ACC112 (cell line): ENCODE measurements around the gene NEK6.
A peak's percentile ranks its signal among the peaks of the same experiment; 100 is the strongest.

Experiments used
- H2AFZ ChIP-seq: fragments of 200-600 bp; sonication (generic); one replicate; pipeline ENCODE4 v1.6.0; 2017; ENCODE audit warnings: antibody characterized with exemption, low read length; ENCODE audit not compliant: unreplicated experiment
- H3K27ac ChIP-seq: fragments of 200-600 bp; sonication (generic); 2 replicates; pipeline ENCODE4 v1.5.1; 2014; ENCODE audit warnings: low read depth, mild to moderate bottlenecking, antibody characterized with exemption, low read length, moderate library complexity
- H3K27me3 ChIP-seq: fragments of 200-600 bp; sonication (generic); 2 replicates; pipeline ENCODE4 v1.6.1; 2014; ENCODE audit warnings: mild to moderate bottlenecking, antibody characterized with exemption, low read length, moderate library complexity, mixed read lengths; ENCODE audit not compliant: insufficient read depth
- H3K36me3 ChIP-seq: fragments of 200-600 bp; sonication (generic); 2 replicates; pipeline ENCODE4 v1.6.1; 2016; ENCODE audit warnings: mild to moderate bottlenecking, antibody characterized with exemption, low read length, moderate library complexity, mixed read lengths; ENCODE audit not compliant: insufficient read depth
- H3K4me1 ChIP-seq: fragments of 200-600 bp; sonication (generic); one replicate; pipeline ENCODE4 v1.6.1; 2016; ENCODE audit warnings: low read length, mixed read lengths; ENCODE audit not compliant: insufficient read depth, unreplicated experiment, control insufficient read depth
- H3K4me3 ChIP-seq: fragments of 200-600 bp; sonication (generic); 2 replicates; pipeline ENCODE4 v1.5.1; 2014; ENCODE audit warnings: mild to moderate bottlenecking, low read depth, low read length
- H3K79me2 ChIP-seq: fragments of 200-600 bp; sonication (generic); one replicate; pipeline ENCODE4 v1.6.0; 2016; ENCODE audit warnings: low read length; ENCODE audit not compliant: control insufficient read depth, unreplicated experiment, insufficient read depth

The NEK6 gene

DNA sequence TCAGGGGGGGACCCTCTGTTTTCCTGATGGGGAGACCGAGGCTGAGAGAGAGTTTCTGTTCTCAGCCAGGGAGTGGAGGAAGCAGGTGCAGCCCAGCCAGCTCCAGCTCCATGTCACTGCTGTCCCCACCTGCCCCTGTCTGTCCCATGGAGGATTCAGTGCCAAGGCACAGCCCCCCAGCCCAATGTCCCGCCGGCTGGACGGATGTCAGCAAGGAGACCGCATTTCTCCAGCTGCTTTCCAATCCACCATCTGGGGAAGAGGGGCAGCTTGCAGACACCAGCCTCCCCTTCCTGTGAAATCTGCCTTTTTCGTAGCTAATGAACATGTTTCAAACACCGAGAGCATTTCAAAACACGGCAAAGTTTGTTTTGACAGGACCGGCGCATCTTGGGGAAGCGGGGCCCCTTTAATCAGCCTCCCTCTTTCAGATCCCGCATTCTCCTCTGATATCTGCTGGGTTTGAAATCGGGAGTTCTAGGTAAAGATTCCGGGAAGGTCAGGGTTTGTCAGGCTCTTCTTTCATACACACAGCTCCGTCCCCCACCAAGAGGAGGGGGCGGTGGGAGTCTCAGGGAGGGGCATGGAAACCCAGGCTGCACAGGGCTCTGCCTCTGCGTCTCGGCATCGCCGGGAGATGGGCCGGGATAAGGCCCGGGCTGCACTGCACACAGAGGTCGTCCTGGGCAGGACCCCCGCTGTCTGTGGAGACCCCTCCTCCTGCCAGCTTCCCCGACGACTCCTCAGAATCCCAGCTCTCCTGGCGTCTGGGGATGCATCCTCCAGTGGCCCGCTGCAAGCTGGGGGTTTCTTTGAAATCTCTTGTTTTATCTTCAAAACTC lies 74.8 kb downstream of the NEK6 start:
- H3K36me3 ChIP-seq: peaks cover 50% of the 10 kb centered on the region
- H3K4me1 ChIP-seq: no peaks in the 10 kb centered on the region
- H2AFZ ChIP-seq: no peak overlapping the region
- no peak overlapping the region for H3K4me3 ChIP-seq
- H3K79me2 ChIP-seq: no peaks in the 10 kb centered on the region
- H3K27ac ChIP-seq: no peak overlapping the region
- H3K27me3 ChIP-seq: no peaks in the 10 kb centered on the region

DNA sequence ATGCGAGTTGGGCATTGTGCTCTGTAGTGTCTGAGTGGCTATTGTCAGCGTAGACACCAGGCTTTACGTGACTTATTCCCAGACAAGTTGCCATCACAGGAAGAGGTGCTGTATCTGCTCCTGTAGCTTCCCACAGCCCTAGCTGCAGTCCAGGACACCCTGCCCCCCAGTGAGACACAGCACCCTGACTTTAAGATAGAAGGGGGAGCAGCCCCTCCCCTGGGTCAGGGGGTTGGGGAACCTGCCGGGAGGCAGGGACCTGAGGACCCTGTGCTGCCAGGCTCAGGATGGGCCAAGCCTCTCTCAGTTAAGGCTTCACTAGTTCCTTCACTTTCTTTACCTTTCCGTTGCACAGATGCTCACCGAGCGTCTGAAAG lies 75.4 kb downstream of the NEK6 start:
- H3K79me2 ChIP-seq: no peaks in the 10 kb centered on the region
- H3K27me3 ChIP-seq: no peaks in the 10 kb centered on the region
- no peaks in the 10 kb centered on the region for H3K4me1 ChIP-seq
- H3K27ac ChIP-seq: no peak overlapping the region
- H3K36me3 ChIP-seq: peaks cover 50% of the 10 kb centered on the region
- H3K4me3 ChIP-seq: no peak overlapping the region
- H2AFZ ChIP-seq: no peak overlapping the region

DNA sequence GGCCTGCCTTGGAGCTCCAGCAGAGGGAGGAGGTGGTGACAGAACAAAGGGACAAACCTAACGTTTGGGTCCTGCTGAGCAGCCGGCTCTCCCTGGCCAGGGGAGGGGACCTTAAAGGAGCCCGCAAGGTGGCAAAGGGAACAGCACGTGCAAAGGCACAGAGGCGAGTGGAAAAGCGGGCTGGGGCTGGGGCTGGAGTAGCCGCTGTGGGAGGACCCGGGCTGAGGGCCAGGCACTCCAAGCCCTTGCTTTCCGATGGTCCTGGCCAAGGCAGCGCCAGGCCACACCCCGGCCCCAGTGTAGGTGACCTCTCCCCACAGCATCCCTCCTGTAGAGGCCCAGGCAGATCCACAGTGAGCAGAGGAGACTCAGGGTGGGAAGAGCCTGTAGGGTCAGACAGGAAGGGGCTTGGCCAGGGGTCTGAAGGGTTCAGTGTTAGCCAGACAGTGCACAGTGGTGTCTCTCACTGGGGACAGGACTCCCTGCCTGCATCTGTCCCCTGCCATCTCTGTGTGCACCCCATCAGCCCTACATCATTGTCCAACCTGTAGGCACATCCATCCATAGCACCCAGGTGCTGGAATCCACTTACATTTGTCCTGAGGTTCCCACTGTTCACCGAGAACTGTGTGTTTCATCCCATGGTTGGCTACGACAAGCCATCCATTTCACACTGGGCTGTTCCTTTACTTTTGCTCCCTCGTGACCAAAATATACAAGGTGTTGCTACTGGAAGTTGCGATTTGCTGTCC lies 77.0 kb downstream of the NEK6 start:
- Histone ChIP-seq H3K4me3 (no peak overlapping the region), H3K27me3 (no peaks in the 10 kb centered on the region), H3K27ac (no peak overlapping the region), H3K4me1 (peaks cover 2% of the 10 kb centered on the region), H2AFZ (no peak overlapping the region), H3K36me3 (peaks cover 59% of the 10 kb centered on the region), H3K79me2 (no peaks in the 10 kb centered on the region)

DNA sequence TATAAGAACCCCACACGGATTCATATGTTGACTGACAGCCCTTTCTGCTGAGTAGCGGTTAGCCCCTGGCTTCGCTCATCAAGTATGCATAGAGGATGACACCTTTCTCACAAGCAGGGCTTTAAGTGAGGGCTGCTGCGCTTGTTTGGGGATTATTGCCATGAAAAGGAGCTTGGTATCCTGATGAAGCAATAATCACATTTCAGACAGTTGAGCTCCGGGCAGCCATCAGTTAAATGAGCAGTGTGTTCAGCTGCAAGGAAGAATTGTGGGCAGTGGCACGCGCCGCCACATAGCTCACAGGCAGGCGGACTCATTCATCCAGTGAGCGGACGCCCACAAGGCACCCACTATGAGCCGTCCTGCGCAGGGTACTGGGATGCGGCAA lies 77.6 kb downstream of the NEK6 start:
- no peaks in the 10 kb centered on the region for H3K79me2 ChIP-seq
- peaks cover 55% of the 10 kb centered on the region for H3K36me3 ChIP-seq
- no peak overlapping the region for H2AFZ ChIP-seq
- H3K27ac ChIP-seq: no peak overlapping the region
- no peak overlapping the region for H3K4me3 ChIP-seq
- H3K4me1 ChIP-seq: peaks cover 2% of the 10 kb centered on the region
- no peaks in the 10 kb centered on the region for H3K27me3 ChIP-seq

DNA sequence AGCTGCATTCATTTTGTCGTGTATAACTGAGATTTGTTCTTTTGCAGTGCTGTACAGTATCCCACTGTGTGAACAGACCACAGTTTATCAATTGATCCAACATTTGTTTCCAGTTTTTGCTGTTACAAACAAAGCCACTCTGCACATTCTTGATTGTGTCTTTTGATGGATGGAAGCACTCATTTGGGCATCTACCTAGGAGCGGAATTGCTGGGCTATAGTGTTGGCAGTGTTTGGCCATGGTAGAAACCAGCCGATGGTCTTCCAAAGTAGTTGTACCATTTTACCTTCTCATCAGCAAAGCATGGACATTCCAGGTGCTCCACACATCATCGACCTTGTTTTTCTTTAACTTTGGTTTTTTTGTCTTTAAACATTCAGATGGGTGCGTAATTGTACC lies 79.8 kb downstream of the NEK6 start:
- no peaks in the 10 kb centered on the region for H3K79me2 ChIP-seq
- no peak overlapping the region for H3K27ac ChIP-seq
- H3K27me3 ChIP-seq: no peaks in the 10 kb centered on the region
- H3K36me3 ChIP-seq: peaks cover 51% of the 10 kb centered on the region
- no peak overlapping the region for H3K4me3 ChIP-seq
- no peak overlapping the region for H2AFZ ChIP-seq
- peaks cover 22% of the 10 kb centered on the region for H3K4me1 ChIP-seq

DNA sequence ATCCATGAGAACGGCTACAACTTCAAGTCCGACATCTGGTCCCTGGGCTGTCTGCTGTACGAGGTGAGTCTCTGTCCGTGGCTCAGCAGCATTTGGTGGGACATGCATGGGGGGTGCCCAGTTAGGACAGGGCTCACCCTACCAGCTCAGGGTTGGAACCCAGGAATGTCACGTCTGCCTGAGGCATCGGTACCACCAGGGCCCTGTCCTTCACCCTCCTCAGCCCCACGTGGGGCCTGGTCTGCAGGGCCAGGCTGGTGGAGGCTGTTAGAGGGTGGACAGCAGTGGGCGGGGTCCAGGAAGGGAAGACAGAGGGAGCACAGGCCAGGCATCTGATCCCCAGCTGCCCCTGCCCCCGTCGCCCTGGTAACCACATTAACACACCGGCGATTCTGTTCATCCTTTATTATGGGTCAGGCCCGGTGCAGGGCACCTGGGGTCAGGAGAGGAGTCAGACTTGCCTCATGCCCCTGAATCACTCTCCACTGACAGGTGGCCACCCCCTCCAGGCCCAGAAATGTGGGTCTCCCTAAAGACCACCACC lies 81.9 kb downstream of the NEK6 start:
- no peaks in the 10 kb centered on the region for H3K79me2 ChIP-seq
- H3K4me1 ChIP-seq: peaks cover 32% of the 10 kb centered on the region
- no peaks in the 10 kb centered on the region for H3K27me3 ChIP-seq
- H3K27ac ChIP-seq: peak overlapping the region; percentile 34
- no peak overlapping the region for H2AFZ ChIP-seq
- no peak overlapping the region for H3K4me3 ChIP-seq
- peaks cover 43% of the 10 kb centered on the region for H3K36me3 ChIP-seq

DNA sequence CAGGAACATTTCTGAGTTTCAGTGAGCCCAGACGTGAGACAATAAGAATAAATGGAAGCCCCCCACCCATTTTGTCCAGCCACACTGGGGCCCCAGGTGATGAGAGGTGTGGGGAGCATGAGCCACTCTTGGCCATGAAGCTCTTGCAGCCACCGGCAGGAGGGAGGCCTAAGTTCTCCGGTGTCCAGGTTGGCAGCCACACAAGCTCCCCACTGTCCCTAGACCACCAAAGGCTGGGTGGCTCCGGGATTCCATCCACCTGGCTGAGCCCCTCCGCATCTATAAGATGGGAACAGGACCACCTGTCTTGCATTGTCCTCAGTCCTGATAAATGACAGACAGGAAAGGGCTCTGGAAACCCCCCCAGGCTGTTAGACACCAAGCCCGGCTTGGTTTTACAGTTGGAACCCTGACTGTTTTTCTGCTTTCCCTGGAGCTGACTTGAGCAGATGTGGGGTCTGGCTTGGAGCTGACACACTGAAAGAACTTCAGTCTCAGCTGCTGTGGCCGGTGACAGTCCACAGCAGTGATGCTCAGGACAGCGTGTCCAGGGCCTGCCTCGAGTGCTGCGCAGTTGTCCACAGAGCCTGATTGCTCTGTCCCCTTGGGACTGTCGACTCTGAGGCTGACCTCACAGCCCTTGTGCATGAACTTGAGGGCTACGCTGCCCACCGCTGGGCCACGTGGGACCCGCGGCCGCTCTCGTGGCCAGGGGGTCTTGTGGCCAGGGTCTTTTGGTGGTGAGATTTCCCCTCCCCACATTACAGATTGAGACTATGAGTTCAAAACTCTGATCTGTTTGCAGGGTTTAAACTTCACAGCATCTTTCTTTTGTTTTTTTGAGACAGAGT lies 82.7 kb downstream of the NEK6 start:
- Histone ChIP-seq H3K27ac (peak overlapping the region; percentile 34), H3K4me3 (no peak overlapping the region), H3K4me1 (peaks cover 32% of the 10 kb centered on the region), H3K79me2 (no peaks in the 10 kb centered on the region), H3K36me3 (peaks cover 40% of the 10 kb centered on the region), H3K27me3 (no peaks in the 10 kb centered on the region), H2AFZ (no peak overlapping the region)

DNA sequence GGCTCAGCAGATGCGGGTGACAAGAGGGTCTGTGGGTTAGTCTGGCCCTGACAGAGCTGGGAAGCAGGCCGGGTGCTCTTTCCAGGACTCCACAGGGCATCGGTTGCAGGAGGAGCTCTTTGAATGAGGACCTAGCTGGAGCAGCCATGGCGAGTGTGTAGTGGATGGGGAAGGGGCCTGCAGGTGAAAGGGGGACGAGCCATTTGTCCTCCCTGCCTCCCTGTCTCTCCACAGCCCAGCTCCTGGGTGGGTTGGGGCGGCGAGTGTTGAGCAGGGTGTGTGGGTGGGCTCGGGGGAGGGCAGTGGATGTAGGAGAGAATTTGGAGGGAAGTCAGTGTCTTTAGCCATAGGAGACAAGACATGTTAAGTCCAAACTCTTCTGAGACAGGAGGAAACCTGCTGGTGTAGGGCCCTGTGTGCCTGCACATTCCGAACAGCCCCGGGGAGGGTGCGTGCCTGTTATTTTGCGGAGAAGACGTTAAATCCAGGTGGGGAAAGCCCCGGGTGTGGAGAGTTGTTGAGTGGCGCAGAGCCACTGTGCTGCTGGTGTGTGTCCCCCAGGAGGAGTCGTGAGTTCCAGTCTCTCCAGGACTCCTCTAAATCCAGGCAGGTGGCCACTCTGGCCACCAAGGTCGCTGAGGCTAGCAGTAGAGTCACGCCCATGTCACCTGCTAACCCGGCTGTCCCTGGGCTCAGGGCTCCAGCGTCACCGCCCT lies 83.9 kb downstream of the NEK6 start:
- H3K4me1 ChIP-seq: peaks cover 32% of the 10 kb centered on the region
- H2AFZ ChIP-seq: no peak overlapping the region
- no peaks in the 10 kb centered on the region for H3K27me3 ChIP-seq
- peaks cover 30% of the 10 kb centered on the region for H3K36me3 ChIP-seq
- H3K79me2 ChIP-seq: no peaks in the 10 kb centered on the region
- no peak overlapping the region for H3K4me3 ChIP-seq
- peak overlapping the region; percentile 72; the same call in 1 of the 2 replicates for H3K27ac ChIP-seq

DNA sequence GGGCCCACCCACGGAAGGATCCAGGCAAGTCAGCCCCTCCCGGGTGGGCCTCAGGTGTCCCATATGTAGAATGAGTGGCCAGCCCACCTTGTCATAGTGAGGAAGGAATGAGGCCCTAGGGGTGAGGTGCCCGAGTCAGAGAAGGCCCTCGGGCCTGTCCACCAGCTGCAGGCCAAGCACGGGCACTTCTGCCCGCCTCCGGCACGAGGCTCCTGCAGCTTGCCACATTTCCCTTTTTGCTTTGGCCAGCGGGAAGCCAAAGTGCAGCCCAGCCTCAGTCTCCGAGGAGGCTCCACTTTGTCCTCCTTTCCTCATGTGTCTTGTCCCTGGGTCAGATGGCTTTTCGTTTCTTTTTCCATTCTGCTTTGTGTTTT lies 84.6 kb downstream of the NEK6 start:
- H3K79me2 ChIP-seq: no peaks in the 10 kb centered on the region
- peaks cover 25% of the 10 kb centered on the region for H3K36me3 ChIP-seq
- peak overlapping the region; percentile 72 for H3K27ac ChIP-seq
- H2AFZ ChIP-seq: no peak overlapping the region
- H3K4me3 ChIP-seq: no peak overlapping the region
- peaks cover 32% of the 10 kb centered on the region for H3K4me1 ChIP-seq
- no peaks in the 10 kb centered on the region for H3K27me3 ChIP-seq
